GM23338 (cell line): Measurements from ENCODE around the gene LRRC2. TPM values are rescaled to one million over a fixed set of nuclear protein-coding genes. Genes with fewer than 3 reads are reported as not detected.

Experiments used
- ATAC-seq: fragments of 200-7000 bp; cut with Tn5 transposase; 3 replicates; pipeline ENCODE4 v1.9.1; 2020
- DNase-seq: peaks from one replicate; pipeline ENCODE4 v3.0.0-alpha.2; 2015; ENCODE audit warnings: low spot score
- H2AFZ ChIP-seq: fragments of 200-600 bp; sonication (generic); 2 replicates; pipeline ENCODE4 v1.8.0; 2016; ENCODE audit warnings: antibody characterized with exemption, mild to moderate bottlenecking, moderate library complexity
- H3F3A ChIP-seq: fragments of 200-600 bp; sonication (generic); replicated peaks from 2 replicates; pipeline ENCODE4 v1.8.0; 2017; ENCODE audit warnings: antibody characterized with exemption, mixed run types, low read depth
- H3K27ac ChIP-seq: fragments of 200-600 bp; sonication (generic); 2 replicates; pipeline ENCODE4 v1.6.1; 2016; ENCODE audit warnings: low read depth
- H3K27me3 ChIP-seq: fragments of 200-600 bp; sonication (generic); 2 replicates; pipeline ENCODE4 v1.8.0; 2016; ENCODE audit warnings: mild to moderate bottlenecking, mixed run types, moderate library complexity; ENCODE audit not compliant: insufficient read depth
- H3K36me3 ChIP-seq: fragments of 200-600 bp; sonication (generic); 2 replicates; pipeline ENCODE4 v1.8.0; 2016; ENCODE audit warnings: mild to moderate bottlenecking; ENCODE audit not compliant: insufficient read depth
- H3K4me1 ChIP-seq: fragments of 200-600 bp; sonication (generic); 2 replicates; pipeline ENCODE4 v1.8.0; 2016; ENCODE audit warnings: mild to moderate bottlenecking, moderate library complexity; ENCODE audit not compliant: insufficient read depth
- H3K4me2 ChIP-seq: fragments of 200-600 bp; sonication (generic); 2 replicates; pipeline ENCODE4 v1.7.1; 2017; ENCODE audit warnings: mixed run types
- H3K4me3 ChIP-seq: fragments of 200-600 bp; sonication (generic); 2 replicates; pipeline ENCODE4 v1.6.1; 2016; ENCODE audit warnings: mixed run types
- H3K79me2 ChIP-seq: fragments of 200-600 bp; sonication (generic); replicated peaks from 2 replicates; pipeline ENCODE4 v1.8.0; 2017; ENCODE audit warnings: mild to moderate bottlenecking; ENCODE audit not compliant: insufficient read depth
- H3K9me2 ChIP-seq: fragments of 200-600 bp; sonication (generic); 2 replicates; pipeline ENCODE4 v1.8.0; 2017; ENCODE audit not compliant: insufficient read depth
- H4K20me1 ChIP-seq: fragments of 200-600 bp; sonication (generic); replicated peaks from 2 replicates; pipeline ENCODE4 v1.8.0; 2017; ENCODE audit warnings: mild to moderate bottlenecking; ENCODE audit not compliant: insufficient read depth
- H3K27ac Mint-ChIP-seq: 2 replicates; pipeline ENCODE4 v1.8.0; 2020; ENCODE audit warnings: inconsistent platforms, mild to moderate bottlenecking, moderate library complexity, mixed read lengths
- H3K27me3 Mint-ChIP-seq: 3 replicates; pipeline ENCODE4 v1.8.0; 2022; ENCODE audit warnings: low read depth, mild to moderate bottlenecking, moderate library complexity, mixed read lengths, inconsistent platforms; ENCODE audit not compliant: insufficient read depth, poor library complexity
- H3K36me3 Mint-ChIP-seq: 3 replicates; pipeline ENCODE4 v1.8.0; 2021; ENCODE audit warnings: low read depth, mild to moderate bottlenecking, inconsistent platforms, moderate library complexity, mixed read lengths
- H3K4me1 Mint-ChIP-seq: 3 replicates; pipeline ENCODE4 v1.8.0; 2020; ENCODE audit warnings: mild to moderate bottlenecking, inconsistent platforms, mixed read lengths
- H3K4me3 Mint-ChIP-seq: 3 replicates; pipeline ENCODE4 v1.8.0; 2021; ENCODE audit warnings: moderate library complexity, mild to moderate bottlenecking, inconsistent platforms, mixed read lengths
- H3K9me3 Mint-ChIP-seq: 3 replicates; pipeline ENCODE4 v1.8.0; 2020; ENCODE audit warnings: moderate library complexity, mild to moderate bottlenecking, inconsistent platforms, mixed read lengths
- CREB1 ChIP-seq: fragments of 250-450 bp; sonication (Bioruptor Pico); IDR thresholded peaks from 2 replicates; pipeline ENCODE4 v1.5.0; 2020; ENCODE audit warnings: low read depth, mild to moderate bottlenecking, moderate library complexity
- CTCF ChIP-seq, 2 experiments: fragments of 200-600 bp in 1 of 2; sonication (generic) in 1 of 2; conservative IDR thresholded peaks; 2 replicates each; pipeline versions ENCODE4 v1.5.1 to v1.6.1; 2016 to 2017; ENCODE audit warnings: antibody characterized with exemption in 2 of 2, low read depth in 2 of 2, mild to moderate bottlenecking in 2 of 2, moderate library complexity in 1 of 2
- ETS1 ChIP-seq: IDR thresholded peaks from 2 replicates; pipeline ENCODE4 v1.6.1; 2016; ENCODE audit warnings: antibody characterized with exemption
- EZH2 ChIP-seq: fragments of 200-600 bp; sonication (generic); IDR thresholded peaks from one replicate; pipeline ENCODE4 v1.8.0; 2017; ENCODE audit warnings: antibody characterized with exemption, mild to moderate bottlenecking, low read depth; ENCODE audit not compliant: unreplicated experiment
- EZH2phosphoT487 ChIP-seq: fragments of 200-600 bp; sonication (generic); IDR thresholded peaks from one replicate; pipeline ENCODE4 v1.8.1; 2018; ENCODE audit warnings: antibody characterized with exemption; ENCODE audit not compliant: unreplicated experiment
- NANOG ChIP-seq: IDR thresholded peaks from 2 replicates; pipeline ENCODE4 v1.6.1; 2016; ENCODE audit warnings: antibody characterized with exemption, borderline replicate concordance
- POLR2AphosphoS5 ChIP-seq: IDR thresholded peaks from 2 replicates; pipeline ENCODE4 v1.6.1; 2016; ENCODE audit warnings: antibody characterized with exemption, low read depth
- REST ChIP-seq: IDR thresholded peaks from one replicate; pipeline ENCODE4 v1.6.1; 2018; ENCODE audit warnings: antibody characterized with exemption; ENCODE audit not compliant: unreplicated experiment
- STAT1 ChIP-seq: IDR thresholded peaks from one replicate; pipeline ENCODE4 v1.6.1; 2016; ENCODE audit warnings: antibody characterized with exemption; ENCODE audit not compliant: unreplicated experiment
- ZNF114 ChIP-seq: fragments of 250-450 bp; sonication (Bioruptor Pico); IDR thresholded peaks from 2 replicates; pipeline ENCODE4 v1.5.0; 2020; ENCODE audit warnings: mild to moderate bottlenecking, moderate library complexity
- ZNF331 ChIP-seq: fragments of 250-450 bp; sonication (Bioruptor Pico); IDR thresholded peaks from 2 replicates; pipeline ENCODE4 v1.5.0; 2020; ENCODE audit warnings: low read depth, mild to moderate bottlenecking, moderate library complexity
- ZNF462 ChIP-seq: fragments of 250-450 bp; sonication (Bioruptor Pico); IDR thresholded peaks from 2 replicates; pipeline ENCODE4 v1.5.0; 2020; ENCODE audit warnings: mild to moderate bottlenecking, moderate library complexity
- polyA plus RNA-seq: library from polyadenylated mRNA; unstranded; fragments of >200 nt; fragmentation: Nextera tagmentation; extraction: Ambion mirVana; gene quantifications from 2 replicates; pipeline ENCODE4 v1.2.1, GENCODE V29; 2016
- total RNA-seq: library from RNA; depleted of rRNA; stranded (reverse); fragments of >200 nt; shearing (Covaris generic); gene quantifications from 2 replicates; pipeline ENCODE4 v1.2.3, GENCODE V29; 2014

Gene LRRC2
- total and polyA plus RNA-seq, 2 experiments from 2014 or later: 6.5 to 7.1 TPM

GRCh38 chr3:46508850-46509591 lies 57.1 kb downstream of the LRRC2 start:
- Histone ChIP-seq H4K20me1 (no peaks in the 10 kb centered on the region), H3K4me3 (no peak overlapping the region), H3K36me3 (no peaks in the 10 kb centered on the region), H3K9me2 (no peaks in the 10 kb centered on the region; the same call in 1 of the 2 replicates), H3K27me3 (no peaks in the 10 kb centered on the region), H3K4me1 (peaks cover 24% of the 10 kb centered on the region), H3K4me2 (no peak overlapping the region), H3F3A (peaks cover 8% of the 10 kb centered on the region; the same call in 1 of the 2 replicates), H2AFZ (no peak overlapping the region), H3K27ac (no peak overlapping the region), H3K79me2 (no peaks in the 10 kb centered on the region)
- no peaks in the 10 kb centered on the region; the same call in 2 of the 3 replicates for H3K36me3 Mint-ChIP-seq
- H3K9me3 Mint-ChIP-seq: no peaks in the 10 kb centered on the region
- no peak overlapping the region for H3K4me3 Mint-ChIP-seq
- H3K27ac Mint-ChIP-seq: no peak overlapping the region
- no peak for TF ChIP-seq ETS1
- TF ChIP-seq EZH2phosphoT487: no peak
- TF ChIP-seq EZH2: no peak
- no peak for TF ChIP-seq NANOG
- no peak for TF ChIP-seq CREB1 (CRISPR knock-in tag)
- no peak for TF ChIP-seq CTCF (conservative IDR thresholded peaks at IDR 0.05; ENCODE audit: low read depth in 2 of 2)
- no peak for TF ChIP-seq STAT1
- no peak for TF ChIP-seq ZNF462
- no peak for TF ChIP-seq POLR2AphosphoS5
- no peak for TF ChIP-seq REST
- no peak for TF ChIP-seq ZNF114 (CRISPR knock-in tag)
- TF ChIP-seq ZNF331 (CRISPR knock-in tag): no peak
- peaks cover 24% of the 10 kb centered on the region for H3K4me1 Mint-ChIP-seq
- ATAC-seq (no peak), DNase-seq (no peak)
- H3K27me3 Mint-ChIP-seq: peaks cover 17% of the 10 kb centered on the region
